ENCODE measurements around the gene PLD5. TPM values are rescaled to one million over a fixed set of nuclear protein-coding genes. Genes with fewer than 3 reads are reported as not detected.

The PLD5 gene
- total RNA-seq, 1 experiment from 2014 or later, result 1.8 TPM

- TF ChIP-seq, protein P1, sequence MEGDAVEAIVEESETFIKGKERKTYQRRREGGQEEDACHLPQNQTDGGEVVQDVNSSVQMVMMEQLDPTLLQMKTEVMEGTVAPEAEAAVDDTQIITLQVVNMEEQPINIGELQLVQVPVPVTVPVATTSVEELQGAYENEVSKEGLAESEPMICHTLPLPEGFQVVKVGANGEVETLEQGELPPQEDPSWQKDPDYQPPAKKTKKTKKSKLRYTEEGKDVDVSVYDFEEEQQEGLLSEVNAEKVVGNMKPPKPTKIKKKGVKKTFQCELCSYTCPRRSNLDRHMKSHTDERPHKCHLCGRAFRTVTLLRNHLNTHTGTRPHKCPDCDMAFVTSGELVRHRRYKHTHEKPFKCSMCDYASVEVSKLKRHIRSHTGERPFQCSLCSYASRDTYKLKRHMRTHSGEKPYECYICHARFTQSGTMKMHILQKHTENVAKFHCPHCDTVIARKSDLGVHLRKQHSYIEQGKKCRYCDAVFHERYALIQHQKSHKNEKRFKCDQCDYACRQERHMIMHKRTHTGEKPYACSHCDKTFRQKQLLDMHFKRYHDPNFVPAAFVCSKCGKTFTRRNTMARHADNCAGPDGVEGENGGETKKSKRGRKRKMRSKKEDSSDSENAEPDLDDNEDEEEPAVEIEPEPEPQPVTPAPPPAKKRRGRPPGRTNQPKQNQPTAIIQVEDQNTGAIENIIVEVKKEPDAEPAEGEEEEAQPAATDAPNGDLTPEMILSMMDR (IDR thresholded peaks at IDR 0.05; ENCODE audit: insufficient read depth in 1 of 2, low read depth in 1 of 2, low read length in 1 of 2, severe bottlenecking in 1 of 2, unreplicated experiment in 1 of 2), result no peak
- H3K27me3 Mint-ChIP-seq (ENCODE audit: insufficient read depth, unreplicated experiment), result peaks cover 2% of the 10 kb centered on the region
- H3K4me3 Mint-ChIP-seq (ENCODE audit: unreplicated experiment), result no peak overlapping the region
- H3K27me3 ChIP-seq (replicated peaks; ENCODE audit: control insufficient read depth, insufficient read depth, low read length), result no peaks in the 10 kb centered on the region
- no peaks in the 10 kb centered on the region for H3K4me1 ChIP-seq
- H3K9me3 Mint-ChIP-seq (ENCODE audit: unreplicated experiment), result no peaks in the 10 kb centered on the region
- H3K4me3 ChIP-seq (ENCODE audit: low read depth, low read length), result no peak overlapping the region
- no peaks in the 10 kb centered on the region for H3K9me3 ChIP-seq
- BruUV-seq (replicated peaks), result no TSS peak
- H3K27ac Mint-ChIP-seq (ENCODE audit: unreplicated experiment), result no peak overlapping the region
- CTCF ChIA-PET, result no interaction called here
- no peaks in the 10 kb centered on the region for H3K36me3 ChIP-seq (ENCODE audit: control insufficient read depth, insufficient read depth, low read length)
- intact Hi-C loops (cut with micrococcal nuclease; ENCODE audit: unreplicated experiment), result no loop called here
- H3K36me3 Mint-ChIP-seq (ENCODE audit: insufficient read depth, unreplicated experiment), result no peaks in the 10 kb centered on the region
- POLR2A ChIA-PET, result no interaction called here
- DNase-seq, result no peak
- no peaks in the 10 kb centered on the region for H3K4me1 Mint-ChIP-seq (ENCODE audit: low read depth, unreplicated experiment)
Observed at GRCh38 chr1:242489545-242489944, 35.0 kb downstream of the PLD5 start.

DNA sequence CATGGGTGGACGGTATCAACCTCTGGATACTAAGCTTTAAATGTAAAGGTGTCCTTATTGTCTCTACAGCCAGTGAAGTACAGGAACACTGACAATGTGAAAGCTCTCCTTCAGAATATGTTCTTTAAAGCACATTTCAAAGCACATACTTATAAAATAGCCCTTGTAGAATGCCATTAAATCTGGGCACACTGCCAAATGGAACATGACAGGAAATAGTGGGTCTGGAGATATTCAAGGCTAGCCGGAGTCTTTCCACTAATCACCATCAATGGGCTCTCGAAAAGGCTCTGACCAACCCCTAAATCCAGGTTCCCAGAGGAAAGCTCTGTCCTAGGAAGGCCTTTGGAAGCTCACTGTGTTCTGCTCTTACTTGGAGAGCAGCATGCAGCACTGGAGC lies 46.6 kb downstream of the PLD5 start:
- no peak overlapping the region for H3K27ac Mint-ChIP-seq (ENCODE audit: unreplicated experiment)
- no TSS peak for BruUV-seq (replicated peaks)
- ChIA-PET CTCF (no interaction called here), POLR2A (no interaction called here)
- Histone ChIP-seq H3K4me3 (ENCODE audit: low read depth, low read length) (no peak overlapping the region), H3K4me1 (no peaks in the 10 kb centered on the region), H3K36me3 (ENCODE audit: control insufficient read depth, insufficient read depth, low read length) (no peaks in the 10 kb centered on the region), H3K27me3 (replicated peaks; ENCODE audit: control insufficient read depth, insufficient read depth, low read length) (no peaks in the 10 kb centered on the region), H3K9me3 (peaks cover 4% of the 10 kb centered on the region; the same call in 1 of the 2 replicates)
- no peaks in the 10 kb centered on the region for H3K36me3 Mint-ChIP-seq (ENCODE audit: insufficient read depth, unreplicated experiment)
- H3K4me3 Mint-ChIP-seq (ENCODE audit: unreplicated experiment), result no peak overlapping the region
- H3K4me1 Mint-ChIP-seq (ENCODE audit: low read depth, unreplicated experiment), result no peaks in the 10 kb centered on the region
- intact Hi-C loops (cut with micrococcal nuclease; ENCODE audit: unreplicated experiment), result no loop called here
- TF ChIP-seq, protein P1 (IDR thresholded peaks at IDR 0.05; ENCODE audit: insufficient read depth in 1 of 2, low read depth in 1 of 2, low read length in 1 of 2, severe bottlenecking in 1 of 2, unreplicated experiment in 1 of 2), result no peak
- H3K27me3 Mint-ChIP-seq (ENCODE audit: insufficient read depth, unreplicated experiment), result no peaks in the 10 kb centered on the region
- no peaks in the 10 kb centered on the region for H3K9me3 Mint-ChIP-seq (ENCODE audit: unreplicated experiment)
- no peak for DNase-seq

- BruUV-seq (replicated peaks), result no TSS peak
- H3K4me3 Mint-ChIP-seq (ENCODE audit: unreplicated experiment), result no peak overlapping the region
- H3K27me3 Mint-ChIP-seq (ENCODE audit: insufficient read depth, unreplicated experiment), result no peaks in the 10 kb centered on the region
- no peaks in the 10 kb centered on the region for H3K36me3 ChIP-seq (ENCODE audit: control insufficient read depth, insufficient read depth, low read length)
- H3K4me1 ChIP-seq, result peaks cover 9% of the 10 kb centered on the region
- ChIA-PET CTCF (no interaction called here), POLR2A (no interaction called here)
- H3K9me3 Mint-ChIP-seq (ENCODE audit: unreplicated experiment), result no peaks in the 10 kb centered on the region
- H3K36me3 Mint-ChIP-seq (ENCODE audit: insufficient read depth, unreplicated experiment), result no peaks in the 10 kb centered on the region
- H3K27ac Mint-ChIP-seq (ENCODE audit: unreplicated experiment), result no peak overlapping the region
- no peak overlapping the region for H3K4me3 ChIP-seq (ENCODE audit: low read depth, low read length)
- no peaks in the 10 kb centered on the region for H3K9me3 ChIP-seq
- DNase-seq, result no peak
- H3K27me3 ChIP-seq (replicated peaks; ENCODE audit: control insufficient read depth, insufficient read depth, low read length), result no peaks in the 10 kb centered on the region
- H3K4me1 Mint-ChIP-seq (ENCODE audit: low read depth, unreplicated experiment), result peaks cover 6% of the 10 kb centered on the region
- intact Hi-C loops (cut with micrococcal nuclease; ENCODE audit: unreplicated experiment), result no loop called here
- TF ChIP-seq, protein P1 (IDR thresholded peaks at IDR 0.05; ENCODE audit: insufficient read depth in 1 of 2, low read depth in 1 of 2, low read length in 1 of 2, severe bottlenecking in 1 of 2, unreplicated experiment in 1 of 2), result no peak
Observed at GRCh38 chr1:242470774-242471173, 53.7 kb downstream of the PLD5 start.
